HCT116 (cell line): ENCODE data around the gene CCDC184. TPM values are rescaled to one million over a fixed set of nuclear protein-coding genes. Genes with fewer than 3 reads are reported as not detected.

ENCODE experiments used
- ATAC-seq: fragments of 200-7000 bp; cut with Tn5 transposase; 2 replicates; pipeline ENCODE4 v1.9.1; 2020; ENCODE audit warnings: mild to moderate bottlenecking, moderate library complexity
- BruUV-seq: library from RNA; stranded (reverse); fragments of 400-500 nt; replicated peaks from 2 replicates; lab custom pipeline; 2021; lab: Mats Ljungman, UMichigan
- CTCF ChIA-PET: fragments of 300-600 bp; sonication (Branson Sonifier 250); formaldehyde crosslinking; loops from one replicate; lab custom pipeline; 2021; ENCODE audit warnings: antibody characterized with exemption; lab: Charles Lee
- POLR2A ChIA-PET: fragments of 300-600, 350-600 bp; sonication (Branson Sonifier 250); formaldehyde crosslinking; loops from one replicate; lab custom pipeline; 2021; ENCODE audit warnings: antibody characterized with exemption; lab: Charles Lee
- RAD21 ChIA-PET, 2 experiments: fragments of 300-600 bp; sonication (Branson Sonifier 250); formaldehyde crosslinking; loops; one replicate each; lab custom pipeline; 2023; ENCODE audit warnings: low total read pairs in 2 of 2; ENCODE audit not compliant: uncharacterized antibody in 2 of 2, unreplicated experiment in 2 of 2, low non-redundant PET in 1 of 2; lab: Charles Lee
- DNase-seq: peaks from one replicate; pipeline ENCODE4 v3.0.0-alpha.2; 2010; ENCODE audit warnings: low read depth, low spot score
- H2AFZ ChIP-seq: fragments of 200-600 bp; shearing (Covaris generic), sonication (generic); 2 replicates; pipeline ENCODE4 v1.6.1; 2017; ENCODE audit warnings: low read depth, mixed run types, mixed read lengths, antibody characterized with exemption, low read length; ENCODE audit not compliant: poor library complexity, severe bottlenecking
- H3K27ac ChIP-seq: 2 replicates; pipeline ENCODE4 v1.5.1; 2012; ENCODE audit warnings: low read depth, low read length
- H3K27me3 ChIP-seq: fragments of 200-600 bp; sonication (generic); 2 replicates; pipeline ENCODE4 v1.6.1; 2016; ENCODE audit warnings: mixed run types, low read length, mixed read lengths; ENCODE audit not compliant: insufficient read depth
- H3K36me3 ChIP-seq, 2 experiments: fragments of 200-500 bp in 1 of 2; fragments of 200-600 bp in 1 of 2; sonication (Bioruptor generic) in 1 of 2; sonication (generic) in 1 of 2; 2 replicates each; pipeline versions ENCODE4 v1.5.1 to v1.6.1; 2014 to 2016; ENCODE audit warnings: low read length in 2 of 2, inconsistent platforms in 1 of 2, mixed read lengths in 1 of 2, mixed run types in 1 of 2; ENCODE audit not compliant: insufficient read depth in 2 of 2, control insufficient read depth in 1 of 2
- H3K4me1 ChIP-seq, 2 experiments: fragments of 200-600 bp in 1 of 2; sonication (generic) in 1 of 2; 2 replicates each; pipeline versions ENCODE4 v1.5.1 to v1.6.1; 2012 to 2017; ENCODE audit warnings: low read length in 2 of 2, inconsistent platforms in 1 of 2, mild to moderate bottlenecking in 1 of 2, mixed read lengths in 1 of 2, mixed run types in 1 of 2, moderate library complexity in 1 of 2; ENCODE audit not compliant: insufficient read depth in 2 of 2, control insufficient read depth in 1 of 2
- H3K4me2 ChIP-seq: fragments of 200-600 bp; sonication (generic); 2 replicates; pipeline ENCODE4 v1.6.1; 2017; ENCODE audit warnings: mixed run types, low read length, mixed read lengths
- H3K4me3 ChIP-seq, 2 experiments: fragments of 200-600 bp in 1 of 2; sonication (generic) in 1 of 2; replicated peaks in 1 of 2; 2 replicates each; pipeline ENCODE4 v1.5.1; 2011 to 2016; ENCODE audit warnings: low read length in 2 of 2, control low read depth in 1 of 2, low read depth in 1 of 2, mild to moderate bottlenecking in 1 of 2, mixed read lengths in 1 of 2, mixed run types in 1 of 2
- H3K79me2 ChIP-seq: fragments of 200-600 bp; sonication (generic); 2 replicates; pipeline ENCODE4 v1.6.1; 2017; ENCODE audit warnings: mild to moderate bottlenecking, mixed run types, low read length, moderate library complexity, mixed read lengths; ENCODE audit not compliant: insufficient read depth
- H3K9ac ChIP-seq: fragments of 200-600 bp; sonication (generic); 2 replicates; pipeline ENCODE4 v1.6.1; 2016; ENCODE audit warnings: low read length, mixed read lengths
- H3K9me2 ChIP-seq: fragments of 200-600 bp; sonication (generic), shearing (Covaris generic); 2 replicates; pipeline ENCODE4 v1.6.1; 2017; ENCODE audit warnings: mixed run types, mild to moderate bottlenecking, moderate library complexity; ENCODE audit not compliant: insufficient read depth
- H3K9me3 ChIP-seq, 2 experiments: fragments of 200-500 bp in 1 of 2; fragments of 200-600 bp in 1 of 2; sonication (Bioruptor generic) in 1 of 2; sonication (generic) in 1 of 2; 2 replicates each; pipeline ENCODE4 v1.6.1; 2014 to 2017; ENCODE audit warnings: low read length in 2 of 2, mixed read lengths in 2 of 2, inconsistent platforms in 1 of 2, low read depth in 1 of 2, mild to moderate bottlenecking in 1 of 2, mixed run types in 1 of 2, moderate library complexity in 1 of 2; ENCODE audit not compliant: control insufficient read depth in 1 of 2, insufficient read depth in 1 of 2
- H4K20me1 ChIP-seq: fragments of 200-600 bp; sonication (generic), shearing (Covaris generic); 2 replicates; pipeline ENCODE4 v1.6.1; 2017; ENCODE audit warnings: mixed run types, mild to moderate bottlenecking, moderate library complexity; ENCODE audit not compliant: insufficient read depth
- EGR1 ChIP-seq: IDR thresholded peaks from 2 replicates; pipeline ENCODE4 v1.6.1; 2012; ENCODE audit warnings: low read depth
- EZH2phosphoT487 ChIP-seq: fragments of 200-600 bp; IDR thresholded peaks from 2 replicates; pipeline ENCODE4 v1.6.1; 2018; ENCODE audit warnings: antibody characterized with exemption, borderline replicate concordance
- FOSL1 ChIP-seq: IDR thresholded peaks from 2 replicates; pipeline ENCODE4 v1.6.1; 2012; ENCODE audit warnings: low read depth
- MAX ChIP-seq: IDR thresholded peaks from 2 replicates; pipeline ENCODE4 v1.6.1; 2012
- POLR2A ChIP-seq: IDR thresholded peaks from 2 replicates; pipeline ENCODE4 v1.7.0; 2011; ENCODE audit warnings: borderline replicate concordance; ENCODE audit not compliant: insufficient read depth, insufficient read length; ENCODE audit errors: extremely low read depth
- RAD21 ChIP-seq: IDR thresholded peaks from 2 replicates; pipeline ENCODE4 v1.6.1; 2012; ENCODE audit warnings: low read depth, mild to moderate bottlenecking
- YY1 ChIP-seq: IDR thresholded peaks from 2 replicates; pipeline ENCODE4 v1.6.1; 2011; ENCODE audit warnings: low read length, low read depth, moderate library complexity, mild to moderate bottlenecking; ENCODE audit not compliant: insufficient replicate concordance; ENCODE audit errors: extremely low read depth
- ZNF274 ChIP-seq: fragments of 200-500 bp; sonication (Bioruptor generic); IDR thresholded peaks from 2 replicates; pipeline ENCODE4 v1.6.1; 2014; ENCODE audit warnings: mild to moderate bottlenecking, low read depth, low read length, inconsistent platforms
- intact Hi-C: fragments of 100-400 bp; cut with micrococcal nuclease; formaldehyde crosslinking; loops from 2 replicates; pipeline ENCODE4 v1.10.0; 2022
- total RNA-seq: library from RNA; stranded (reverse); gene quantifications from one replicate; pipeline ENCODE4 v1.2.1, GENCODE V29; 2021; ENCODE audit not compliant: unreplicated experiment
- TF ChIP-seq, protein P1 (sequence below), 3 experiments: fragments of 200-600 bp in 1 of 3; sonication (generic) in 1 of 3; IDR thresholded peaks in 2 of 3; conservative IDR thresholded peaks in 1 of 3; 2 replicates each; pipeline ENCODE4 v1.5.1; 2012 to 2017; ENCODE audit warnings: low read depth in 2 of 3, low read length in 2 of 3, antibody characterized with exemption in 1 of 3, borderline replicate concordance in 1 of 3, control low read depth in 1 of 3, mild to moderate bottlenecking in 1 of 3, mixed read lengths in 1 of 3, mixed run types in 1 of 3, moderate library complexity in 1 of 3; ENCODE audit not compliant: insufficient read depth in 1 of 3
- TF ChIP-seq, protein P2 (sequence below): IDR thresholded peaks from 2 replicates; pipeline ENCODE4 v1.6.1; 2012; ENCODE audit warnings: low read depth

Gene CCDC184
- total RNA-seq, 1 experiment from 2014 or later = 0.34 TPM

- DNase-seq (no peak), ATAC-seq (no peak)
- no TSS peak for BruUV-seq
- intact Hi-C loops = no loop called here
- Histone ChIP-seq H2AFZ (no peak overlapping the region), H3K36me3 (no peaks in the 10 kb centered on the region), H3K79me2 (no peaks in the 10 kb centered on the region), H3K27me3 (no peaks in the 10 kb centered on the region), H3K9me3 (0 out of 4 replicates have a peak, but pooled peaks cover 0 to 5% of the 10 kb centered on the region in 2 experiments), H3K9ac (no peak overlapping the region), H4K20me1 (no peaks in the 10 kb centered on the region), H3K9me2 (no peaks in the 10 kb centered on the region), H3K27ac (no peak overlapping the region), H3K4me3 (no peak overlapping the region), H3K4me1 (peaks cover 5 to 11% of the 10 kb centered on the region in 2 experiments; a peak in 3 of 4 replicates), H3K4me2 (no peak overlapping the region)
- no peak for TF ChIP-seq POLR2A
- no peak for TF ChIP-seq EGR1
- ChIA-PET POLR2A (no interaction called here), RAD21 (no interaction called here), CTCF (no interaction called here)
Observed at GRCh38 chr12:48202766-48203165, 19.3 kb downstream of the CCDC184 start.

GRCh38 chr12:48203192-48203591, 19.7 kb downstream of the CCDC184 start, which contains the start of gene OR10AD1:
TSS of gene OR10AD1 (minus strand) at chr12:48203292. CDS start at chr12:48203292, 0 bp downstream.
- Histone ChIP-seq H3K4me3 (no peak within 1 kb of the TSS), H3K36me3 (no peaks in the 10 kb centered on the region), H2AFZ (no peak within 1 kb of the TSS), H3K4me1 (peaks cover 5 to 7% of the 10 kb centered on the region in 2 experiments; a peak in 3 of 4 replicates), H3K79me2 (no peaks in the 10 kb centered on the region), H3K9me3 (0 out of 4 replicates have a peak, but pooled peaks cover 0 to 5% of the 10 kb centered on the region in 2 experiments), H3K27ac (no peak within 1 kb of the TSS), H3K4me2 (no peak within 1 kb of the TSS), H3K27me3 (no peaks in the 10 kb centered on the region), H4K20me1 (no peaks in the 10 kb centered on the region), H3K9me2 (no peaks in the 10 kb centered on the region), H3K9ac (no peak within 1 kb of the TSS)
- ChIA-PET RAD21 (no interaction called here), POLR2A (no interaction called here), CTCF (no interaction called here)
- TF ChIP-seq, protein P1, sequence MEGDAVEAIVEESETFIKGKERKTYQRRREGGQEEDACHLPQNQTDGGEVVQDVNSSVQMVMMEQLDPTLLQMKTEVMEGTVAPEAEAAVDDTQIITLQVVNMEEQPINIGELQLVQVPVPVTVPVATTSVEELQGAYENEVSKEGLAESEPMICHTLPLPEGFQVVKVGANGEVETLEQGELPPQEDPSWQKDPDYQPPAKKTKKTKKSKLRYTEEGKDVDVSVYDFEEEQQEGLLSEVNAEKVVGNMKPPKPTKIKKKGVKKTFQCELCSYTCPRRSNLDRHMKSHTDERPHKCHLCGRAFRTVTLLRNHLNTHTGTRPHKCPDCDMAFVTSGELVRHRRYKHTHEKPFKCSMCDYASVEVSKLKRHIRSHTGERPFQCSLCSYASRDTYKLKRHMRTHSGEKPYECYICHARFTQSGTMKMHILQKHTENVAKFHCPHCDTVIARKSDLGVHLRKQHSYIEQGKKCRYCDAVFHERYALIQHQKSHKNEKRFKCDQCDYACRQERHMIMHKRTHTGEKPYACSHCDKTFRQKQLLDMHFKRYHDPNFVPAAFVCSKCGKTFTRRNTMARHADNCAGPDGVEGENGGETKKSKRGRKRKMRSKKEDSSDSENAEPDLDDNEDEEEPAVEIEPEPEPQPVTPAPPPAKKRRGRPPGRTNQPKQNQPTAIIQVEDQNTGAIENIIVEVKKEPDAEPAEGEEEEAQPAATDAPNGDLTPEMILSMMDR (IDR thresholded peaks at IDR 0.05 in 2 of 3, conservative IDR thresholded peaks at IDR 0.05 in 1 of 3; ENCODE audit: borderline replicate concordance in 1 of 3, insufficient read depth in 1 of 3, low read depth in 2 of 3, low read length in 2 of 3) = no peak
- TF ChIP-seq RAD21 (no peak), EZH2phosphoT487 (no peak), MAX (no peak), ZNF274 (no peak), FOSL1 (no peak), YY1 (no peak), POLR2A (no peak)
- TF ChIP-seq, protein P2, sequence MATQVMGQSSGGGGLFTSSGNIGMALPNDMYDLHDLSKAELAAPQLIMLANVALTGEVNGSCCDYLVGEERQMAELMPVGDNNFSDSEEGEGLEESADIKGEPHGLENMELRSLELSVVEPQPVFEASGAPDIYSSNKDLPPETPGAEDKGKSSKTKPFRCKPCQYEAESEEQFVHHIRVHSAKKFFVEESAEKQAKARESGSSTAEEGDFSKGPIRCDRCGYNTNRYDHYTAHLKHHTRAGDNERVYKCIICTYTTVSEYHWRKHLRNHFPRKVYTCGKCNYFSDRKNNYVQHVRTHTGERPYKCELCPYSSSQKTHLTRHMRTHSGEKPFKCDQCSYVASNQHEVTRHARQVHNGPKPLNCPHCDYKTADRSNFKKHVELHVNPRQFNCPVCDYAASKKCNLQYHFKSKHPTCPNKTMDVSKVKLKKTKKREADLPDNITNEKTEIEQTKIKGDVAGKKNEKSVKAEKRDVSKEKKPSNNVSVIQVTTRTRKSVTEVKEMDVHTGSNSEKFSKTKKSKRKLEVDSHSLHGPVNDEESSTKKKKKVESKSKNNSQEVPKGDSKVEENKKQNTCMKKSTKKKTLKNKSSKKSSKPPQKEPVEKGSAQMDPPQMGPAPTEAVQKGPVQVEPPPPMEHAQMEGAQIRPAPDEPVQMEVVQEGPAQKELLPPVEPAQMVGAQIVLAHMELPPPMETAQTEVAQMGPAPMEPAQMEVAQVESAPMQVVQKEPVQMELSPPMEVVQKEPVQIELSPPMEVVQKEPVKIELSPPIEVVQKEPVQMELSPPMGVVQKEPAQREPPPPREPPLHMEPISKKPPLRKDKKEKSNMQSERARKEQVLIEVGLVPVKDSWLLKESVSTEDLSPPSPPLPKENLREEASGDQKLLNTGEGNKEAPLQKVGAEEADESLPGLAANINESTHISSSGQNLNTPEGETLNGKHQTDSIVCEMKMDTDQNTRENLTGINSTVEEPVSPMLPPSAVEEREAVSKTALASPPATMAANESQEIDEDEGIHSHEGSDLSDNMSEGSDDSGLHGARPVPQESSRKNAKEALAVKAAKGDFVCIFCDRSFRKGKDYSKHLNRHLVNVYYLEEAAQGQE = no peak
- intact Hi-C loops = no loop called here
- no TSS peak for BruUV-seq
- DNase-seq (no peak), ATAC-seq (no peak)
